Measurements from ENCODE around the gene FAM209A. TPM values are rescaled to one million over a fixed set of nuclear protein-coding genes. Genes with fewer than 3 reads are reported as not detected.

Gene FAM209A
- total and polyA plus RNA-seq, 2 donors (not counting 1 experiment from before 2014, with no cell fraction given) = 3.3 to 4.8 TPM

- Histone ChIP-seq H2AFZ (ENCODE audit: insufficient read depth, low read depth, low read length, poor library complexity, severe bottlenecking) (no peak overlapping the region), H3K4me3 (ENCODE audit: control extremely low read depth in 1 of 5, extremely low read depth in 1 of 5, insufficient read depth in 1 of 5, low read depth in 2 of 5, low read length in 4 of 5) (no peak overlapping the region), H4K20me1 (ENCODE audit: control insufficient read depth, insufficient read depth, low read length, poor library complexity, severe bottlenecking) (no peaks in the 10 kb centered on the region), H3K27me3 (replicated peaks in 1 of 4; ENCODE audit: control extremely low read depth in 1 of 4, control insufficient read depth in 3 of 4, insufficient read depth in 4 of 4, low read length in 3 of 4) (no peaks in the 10 kb centered on the region), H3K4me2 (replicated peaks; ENCODE audit: low read depth, low read length, poor library complexity, severe bottlenecking) (no peak overlapping the region), H3K4me1 (ENCODE audit: control insufficient read depth in 2 of 2, insufficient read depth in 2 of 2, low read length in 2 of 2) (no peaks in the 10 kb centered on the region), H3K27ac (ENCODE audit: low read length in 2 of 2) (no peak overlapping the region), H3K36me3 (replicated peaks in 1 of 2; ENCODE audit: control extremely low read depth in 1 of 2, control insufficient read depth in 1 of 2, extremely low read depth in 1 of 2, insufficient read depth in 2 of 2, low read length in 1 of 2) (no peaks in the 10 kb centered on the region), H3K9me3 (ENCODE audit: control extremely low read depth in 1 of 3, control insufficient read depth in 2 of 3, insufficient read depth in 1 of 3, low read length in 2 of 3) (peaks cover 0 to 3% (median 0%) of the 10 kb centered on the region in 3 donors), H3K9ac (ENCODE audit: low read length) (no peak overlapping the region), H3K79me2 (ENCODE audit: control insufficient read depth, insufficient read depth, low read length) (no peaks in the 10 kb centered on the region)
- WGBS (ENCODE audit: insufficient coverage) = 100% methylated on average over 4 of the region's 9 CpGs
- no peak for DNase-seq
- ChIA-PET POLR2A (no interaction called here), CTCF (no interaction called here)
- Mint-ChIP-seq H3K27me3 (no peaks in the 10 kb centered on the region), H3K9me3 (ENCODE audit: insufficient read depth) (no peaks in the 10 kb centered on the region), H3K4me3 (no peak overlapping the region), H3K4me1 (no peaks in the 10 kb centered on the region), H3K27ac (no peak overlapping the region)
- TF ChIP-seq EZH2 (IDR thresholded peaks at IDR 0.05; ENCODE audit: borderline replicate concordance, insufficient read depth, low read depth, low read length, poor library complexity, severe bottlenecking) = no peak
- no peak for TF ChIP-seq CTCF (IDR thresholded peaks at IDR 0.05)
- no peak for ATAC-seq (ENCODE audit: low read depth)
- intact Hi-C loops (cut with micrococcal nuclease) = no loop called here
Observed at GRCh38 chr20:56542489-56543030, 18.0 kb downstream of the FAM209A start.

GRCh38 chr20:56551571-56551970, 27.0 kb downstream of the FAM209A start:
- no peak for ATAC-seq (ENCODE audit: low read depth)
- no peaks in the 10 kb centered on the region for H3K79me2 ChIP-seq (ENCODE audit: control insufficient read depth, insufficient read depth, low read length)
- no peaks in the 10 kb centered on the region for H4K20me1 ChIP-seq (ENCODE audit: control insufficient read depth, insufficient read depth, low read length, poor library complexity, severe bottlenecking)
- H2AFZ ChIP-seq (ENCODE audit: insufficient read depth, low read depth, low read length, poor library complexity, severe bottlenecking) = no peak overlapping the region
- H3K27me3 Mint-ChIP-seq = no peaks in the 10 kb centered on the region
- no peak overlapping the region for H3K4me3 Mint-ChIP-seq
- H3K9me3 Mint-ChIP-seq (ENCODE audit: insufficient read depth) = no peaks in the 10 kb centered on the region
- peaks cover 8% of the 10 kb centered on the region for H3K4me1 Mint-ChIP-seq
- no peak overlapping the region for H3K27ac ChIP-seq (ENCODE audit: low read length in 2 of 2)
- ChIA-PET CTCF (interaction anchor here (0.7 to 2.7 kb wide), 8 partner anchors 11 to 1660 kb away, joined by 3 to 17 read pairs (median 6); no protein-coding TSS in a partner anchor), POLR2A (no interaction called here)
- H3K4me3 ChIP-seq (ENCODE audit: control extremely low read depth in 1 of 5, extremely low read depth in 1 of 5, insufficient read depth in 1 of 5, low read depth in 2 of 5, low read length in 4 of 5) = no peak overlapping the region
- peaks cover 0 to 6% of the 10 kb centered on the region in 2 donors for H3K4me1 ChIP-seq (ENCODE audit: control insufficient read depth in 2 of 2, insufficient read depth in 2 of 2, low read length in 2 of 2)
- TF ChIP-seq CTCF (IDR thresholded peaks at IDR 0.05) (no peak), EZH2 (IDR thresholded peaks at IDR 0.05; ENCODE audit: borderline replicate concordance, insufficient read depth, low read depth, low read length, poor library complexity, severe bottlenecking) (no peak)
- 96% methylated on average over 6 of the region's 8 CpGs for WGBS (ENCODE audit: insufficient coverage)
- DNase-seq = no peak
- no peaks in the 10 kb centered on the region for H3K36me3 ChIP-seq (replicated peaks in 1 of 2; ENCODE audit: control extremely low read depth in 1 of 2, control insufficient read depth in 1 of 2, extremely low read depth in 1 of 2, insufficient read depth in 2 of 2, low read length in 1 of 2)
- H3K9me3 ChIP-seq (ENCODE audit: control extremely low read depth in 1 of 3, control insufficient read depth in 2 of 3, insufficient read depth in 1 of 3, low read length in 2 of 3) = no peaks in the 10 kb centered on the region
- no peaks in the 10 kb centered on the region for H3K27me3 ChIP-seq (replicated peaks in 1 of 4; ENCODE audit: control extremely low read depth in 1 of 4, control insufficient read depth in 3 of 4, insufficient read depth in 4 of 4, low read length in 3 of 4)
- no peak overlapping the region for H3K27ac Mint-ChIP-seq
- intact Hi-C loops (cut with micrococcal nuclease) = no loop called here
- H3K9ac ChIP-seq (ENCODE audit: low read length) = no peak overlapping the region
- H3K4me2 ChIP-seq (replicated peaks; ENCODE audit: low read depth, low read length, poor library complexity, severe bottlenecking) = no peak overlapping the region

Data from B cell (primary cell).